Panc1 (cell line): Measurements from ENCODE around the gene SLC6A2. TPM values are rescaled to one million over a fixed set of nuclear protein-coding genes. Genes with fewer than 3 reads are reported as not detected.

ENCODE experiments used
- ATAC-seq: fragments of 200-7000 bp; cut with Tn5 transposase; 2 replicates; pipeline ENCODE4 v1.9.1; 2020; ENCODE audit warnings: mild to moderate bottlenecking, moderate library complexity
- BruUV-seq: library from RNA; stranded (reverse); fragments of 400-500 nt; replicated peaks from 2 replicates; lab custom pipeline; 2021; lab: Mats Ljungman, UMichigan
- CTCF ChIA-PET: fragments of 300-600 bp; sonication (Branson Sonifier 250); formaldehyde crosslinking; loops from one replicate; lab custom pipeline; 2022; ENCODE audit warnings: antibody characterized with exemption; lab: Charles Lee
- POLR2A ChIA-PET: fragments of 300-600 bp; sonication (Branson Sonifier 250); formaldehyde crosslinking; loops from one replicate; lab custom pipeline; 2022; ENCODE audit warnings: antibody characterized with exemption; lab: Charles Lee
- DNase-seq: peaks from one replicate; pipeline ENCODE4 v3.0.0-alpha.2; 2010; ENCODE audit warnings: low read depth, low spot score
- H3K27ac ChIP-seq: 2 replicates; pipeline ENCODE4 v1.5.1; 2011; ENCODE audit warnings: mild to moderate bottlenecking, low read length, inconsistent platforms
- H3K27me3 ChIP-seq: fragments of 200-500 bp; sonication (Bioruptor generic); 2 replicates; pipeline ENCODE4 v1.6.0; 2014; ENCODE audit warnings: low read length, inconsistent platforms; ENCODE audit not compliant: control insufficient read depth, insufficient read depth
- H3K36me3 ChIP-seq: fragments of 200-500 bp; sonication (Bioruptor generic); 2 replicates; pipeline ENCODE4 v1.5.1; 2014; ENCODE audit warnings: inconsistent platforms, mild to moderate bottlenecking, low read length, moderate library complexity; ENCODE audit not compliant: control insufficient read depth, insufficient read depth
- H3K4me1 ChIP-seq: 2 replicates; pipeline ENCODE4 v1.5.1; 2011; ENCODE audit warnings: inconsistent platforms, mild to moderate bottlenecking, low read length, moderate library complexity; ENCODE audit not compliant: control insufficient read depth, insufficient read depth
- H3K4me3 ChIP-seq, 2 experiments: 2 replicates each; pipeline ENCODE4 v1.5.1; 2011 to 2012; ENCODE audit warnings: low read depth in 2 of 2, low read length in 2 of 2, mild to moderate bottlenecking in 2 of 2, inconsistent platforms in 1 of 2, moderate library complexity in 1 of 2
- H3K9me3 ChIP-seq: fragments of 200-500 bp; sonication (Bioruptor generic); 2 replicates; pipeline ENCODE4 v1.5.1; 2014; ENCODE audit warnings: low read depth, mild to moderate bottlenecking, inconsistent platforms, low read length, moderate library complexity; ENCODE audit not compliant: control insufficient read depth, insufficient read depth
- CTCF ChIP-seq: fragments of 450-650 bp; IDR thresholded peaks from 2 replicates; pipeline ENCODE4 v1.5.1; 2017; ENCODE audit warnings: mild to moderate bottlenecking
- POLR2AphosphoS5 ChIP-seq: IDR thresholded peaks from 2 replicates; pipeline ENCODE4 v1.6.1; 2012; ENCODE audit warnings: mild to moderate bottlenecking, low read depth, low read length, moderate library complexity
- REST ChIP-seq, 2 experiments: IDR thresholded peaks; 2 replicates each; pipeline ENCODE4 v1.6.1; 2011 to 2012; ENCODE audit warnings: low read depth in 2 of 2, control low read depth in 1 of 2, low read length in 1 of 2, mild to moderate bottlenecking in 1 of 2, moderate library complexity in 1 of 2; ENCODE audit not compliant: insufficient read depth in 1 of 2
- SIN3A ChIP-seq: IDR thresholded peaks from 2 replicates; pipeline ENCODE4 v1.6.1; 2012; ENCODE audit warnings: low read depth, mild to moderate bottlenecking, low read length, moderate library complexity, borderline replicate concordance; ENCODE audit not compliant: insufficient read depth
- TCF7L2 ChIP-seq: IDR thresholded peaks from 2 replicates; pipeline ENCODE4 v1.6.1; 2011; ENCODE audit warnings: mild to moderate bottlenecking, low read depth, low read length, inconsistent platforms
- in situ Hi-C: cut with HindIII; loops from 2 replicates; pipeline ENCODE4 v1.10.0; 2016; ENCODE audit warnings: low sequenced_read_pairs, low pct_unique_long_range_greater_than_20kb
- intact Hi-C: fragments of 100-400 bp; cut with micrococcal nuclease; formaldehyde crosslinking; loops from one replicate; pipeline ENCODE4 v1.10.0; 2022; ENCODE audit not compliant: unreplicated experiment
- total RNA-seq: library from RNA; stranded (reverse); gene quantifications from one replicate; pipeline ENCODE4 v1.2.1, GENCODE V29; 2021; ENCODE audit not compliant: unreplicated experiment

Gene SLC6A2
- total RNA-seq, 1 experiment from 2014 or later: 0.10 TPM

GRCh38 chr16:55711959-55712876 lies 56.4 kb downstream of the SLC6A2 start:
- Histone ChIP-seq H3K27me3 (no peaks in the 10 kb centered on the region), H3K4me3 (no peak overlapping the region), H3K36me3 (no peaks in the 10 kb centered on the region), H3K4me1 (no peaks in the 10 kb centered on the region), H3K9me3 (no peaks in the 10 kb centered on the region; the same call in 1 of the 2 replicates), H3K27ac (no peak overlapping the region)
- ATAC-seq (peak; percentile 93), DNase-seq (peak; percentile 17)
- in situ Hi-C loops: loop anchor here (25.0 kb wide), 1 partner anchor 125 kb away; the partner anchor contains the start of gene CES1
- intact Hi-C loops: loop anchor here (1.0 kb wide), 1 partner anchor 131 kb away; no protein-coding TSS in a partner anchor
- no TSS peak for BruUV-seq
- TF ChIP-seq SIN3A (no peak), CTCF (peak; percentile 72)
- ChIA-PET POLR2A (no interaction called here), CTCF (interaction anchor here (0.5 kb wide), 1 partner anchor 398 kb away, joined by 5 read pairs; no protein-coding TSS in a partner anchor)

GRCh38 chr16:55713103-55713502 lies 57.3 kb downstream of the SLC6A2 start:
- POLR2A ChIA-PET: no interaction called here

More at GRCh38 chr16:55713103-55713502, 57.3 kb downstream of the SLC6A2 start:
- H3K27me3 ChIP-seq: no peaks in the 10 kb centered on the region
- CTCF ChIA-PET: interaction anchor here (0.5 kb wide), 1 partner anchor 399 kb away, joined by 5 read pairs; no protein-coding TSS in a partner anchor
- H3K9me3 ChIP-seq: no peaks in the 10 kb centered on the region; the same call in 1 of the 2 replicates
- no peak for ATAC-seq
- no peak overlapping the region for H3K4me3 ChIP-seq
- intact Hi-C loops: no loop called here
- no peaks in the 10 kb centered on the region for H3K4me1 ChIP-seq
- no TSS peak for BruUV-seq
- no peak overlapping the region for H3K27ac ChIP-seq
- DNase-seq: no peak
- TF ChIP-seq CTCF: no peak
- TF ChIP-seq REST (IDR thresholded peaks at IDR 0.05; ENCODE audit: insufficient read depth in 1 of 2, low read depth in 2 of 2, low read length in 1 of 2): no peak
- no peak for TF ChIP-seq TCF7L2
- TF ChIP-seq POLR2AphosphoS5: no peak
- no peak for TF ChIP-seq SIN3A
- no peaks in the 10 kb centered on the region for H3K36me3 ChIP-seq
- in situ Hi-C loops: loop anchor here (25.0 kb wide), 1 partner anchor 124 kb away; the partner anchor contains the start of gene CES1
